HG03025 (cell line): ENCODE results near the gene PGC.
"Not testable (repeated sequence)": the region's sequence is repeated elsewhere in the genome, so short reads cannot be mapped to it uniquely, and the experiment has no call there.

ENCODE experiments used
- ATAC-seq: cut with Tn5 transposase; IDR thresholded peaks from one replicate; pipeline ENCODE4 v1.9.1; 2021; ENCODE audit warnings: mild to moderate bottlenecking, moderate library complexity; ENCODE audit not compliant: unreplicated experiment, low FRiP score

The PGC gene

GRCh38 chr6:41777551-41778285 is 30.5 kb upstream of the PGC start:
- ATAC-seq: no peak

GRCh38 chr6:41775293-41775882 is 28.2 kb upstream of the PGC start:
- ATAC-seq: no peak

GRCh38 chr6:41774841-41775240 is 27.6 kb upstream of the PGC start:
- no peak for ATAC-seq

DNA sequence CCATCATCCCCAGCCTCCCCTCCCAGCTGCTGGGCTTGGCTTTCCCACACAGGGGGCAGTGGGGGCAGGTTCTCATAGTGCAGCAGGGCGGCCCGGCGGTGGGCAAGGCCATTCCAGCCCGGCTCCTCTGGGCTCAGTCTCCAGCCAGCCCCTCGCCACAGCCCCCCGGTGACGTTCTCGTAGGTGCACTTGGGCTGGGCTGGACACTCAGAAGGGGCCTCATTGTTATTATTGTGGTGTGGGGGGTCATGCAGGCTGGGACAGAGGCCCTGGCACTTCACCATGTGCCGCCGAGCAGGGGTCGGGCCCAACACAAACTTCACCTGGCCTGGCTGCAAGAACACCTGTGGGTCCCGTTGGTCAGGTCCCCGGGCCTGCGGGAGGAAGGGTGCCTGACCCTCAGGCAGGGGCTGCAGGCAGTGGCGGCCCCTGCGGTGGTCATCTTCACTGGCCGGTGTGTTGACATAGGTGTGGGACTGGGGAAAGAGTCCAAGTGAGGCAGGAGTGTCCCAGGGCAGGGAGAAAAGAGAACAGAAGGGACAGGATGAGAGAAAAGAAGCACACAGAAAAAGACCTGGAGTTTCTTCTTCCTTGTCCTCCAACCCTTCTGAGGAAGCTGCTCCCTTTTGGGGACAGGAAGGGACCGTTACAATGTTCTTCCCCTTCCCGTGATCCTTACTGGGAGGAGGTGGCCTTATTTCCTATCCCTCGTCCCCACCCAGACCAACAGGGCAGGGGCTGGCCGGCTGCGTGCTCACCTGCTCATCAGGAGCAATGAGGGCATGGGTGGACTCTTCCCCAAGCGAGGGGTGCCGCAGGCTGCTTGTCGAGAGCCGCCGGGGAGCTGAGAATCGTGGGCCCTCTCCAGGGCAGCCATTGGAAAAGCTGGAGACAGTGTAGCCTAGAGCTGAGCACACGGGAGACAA is 24.1 kb upstream of the PGC start:
- no peak for ATAC-seq

- ATAC-seq: no peak
Measured at GRCh38 chr6:41770381-41771057, 23.3 kb upstream of the PGC start.

- ATAC-seq: no peak
Measured at GRCh38 chr6:41769376-41769775, 22.2 kb upstream of the PGC start.

DNA sequence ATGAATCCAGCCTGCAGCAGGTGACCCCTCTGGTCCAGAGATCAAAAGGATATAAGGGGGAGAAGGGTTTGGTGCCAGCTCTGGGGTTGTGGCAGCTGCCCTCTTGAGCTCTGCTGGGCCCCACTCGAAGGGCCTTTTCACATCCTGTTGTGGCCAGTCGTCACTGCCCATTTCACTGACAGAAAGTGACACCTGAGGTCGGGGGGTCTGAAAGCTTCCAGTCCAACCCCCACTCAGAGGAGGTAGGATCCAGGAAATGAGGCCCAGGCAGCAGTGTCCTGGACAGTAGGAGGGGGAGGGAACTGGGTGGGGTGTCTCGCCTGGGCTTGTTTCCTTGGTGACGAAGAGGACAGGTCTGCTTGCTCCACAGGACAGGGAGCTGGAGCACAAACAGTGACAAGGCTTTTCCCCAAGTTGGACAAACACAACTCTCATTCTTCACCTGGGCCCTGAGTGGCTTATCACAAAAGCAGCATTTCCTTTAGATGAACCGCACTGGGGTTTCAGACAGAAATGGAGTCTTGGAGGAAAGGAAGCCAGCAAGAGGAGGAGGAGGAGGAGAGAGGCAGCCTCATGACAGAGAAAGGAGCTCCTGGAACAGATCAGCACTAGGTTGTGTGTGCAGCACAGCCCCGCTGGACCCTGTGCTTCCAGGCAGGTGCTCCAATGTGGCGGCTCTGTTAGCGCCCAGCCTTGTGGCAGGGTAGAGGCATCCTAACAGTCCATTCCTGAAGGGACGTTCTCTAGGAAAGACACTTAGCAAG is 21.5 kb upstream of the PGC start:
- ATAC-seq: no peak

DNA sequence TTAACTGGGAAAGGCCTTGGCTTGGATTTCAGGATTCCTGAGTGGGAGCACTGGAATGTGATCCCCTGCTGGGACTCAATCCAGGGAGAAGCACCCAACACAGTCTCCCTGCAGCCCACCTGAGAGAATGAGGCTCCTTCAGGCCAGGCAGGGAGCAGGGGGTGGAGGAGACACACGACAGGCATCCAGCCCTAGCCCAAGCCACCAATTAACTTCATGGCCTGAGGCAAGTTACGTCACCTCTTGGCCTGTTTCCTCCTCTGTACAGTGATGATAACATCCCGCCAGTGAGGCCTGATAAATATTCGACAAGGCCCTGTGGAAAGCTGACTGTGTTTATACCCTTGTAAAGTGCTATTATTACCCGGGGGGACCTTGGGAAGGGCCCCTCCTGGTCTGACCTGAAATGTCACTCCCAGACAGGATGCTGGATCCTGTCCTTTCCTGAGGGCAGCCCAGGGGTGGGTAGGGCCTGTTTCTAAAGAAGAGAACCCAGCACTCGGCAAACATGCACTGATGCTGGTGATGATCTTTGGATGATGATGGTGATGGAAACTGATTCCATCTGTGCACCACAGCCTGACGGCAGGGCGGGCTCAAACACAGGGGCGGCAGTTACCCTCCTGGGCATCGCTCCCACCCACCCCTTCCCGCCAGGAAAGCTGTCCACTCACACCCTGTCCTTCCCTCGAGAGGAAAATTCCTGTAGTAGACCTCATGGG is 20.1 kb upstream of the PGC start:
- no peak for ATAC-seq

- not testable (repeated sequence) for ATAC-seq
Measured at GRCh38 chr6:41766043-41766664, 19.0 kb upstream of the PGC start.

DNA sequence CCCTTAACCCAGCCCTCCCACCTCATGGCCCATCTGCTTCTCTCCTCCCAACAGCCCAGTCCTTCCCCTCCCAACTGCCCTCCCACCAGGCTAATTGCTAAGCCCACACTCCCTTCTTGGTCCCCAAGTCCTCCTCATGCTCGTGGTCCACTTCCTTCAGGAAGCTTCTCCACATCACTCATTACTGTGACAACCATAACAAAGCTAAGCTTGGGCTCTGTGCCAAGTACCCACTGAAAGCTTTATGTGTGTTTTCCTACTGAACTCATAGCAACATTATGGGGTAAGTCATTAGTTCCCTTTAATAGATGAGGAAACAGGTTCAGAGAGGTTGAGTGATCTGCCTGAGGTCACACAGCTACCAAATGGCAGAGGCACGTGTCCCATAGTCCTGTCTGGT is 16.3 kb upstream of the PGC start:
- no peak for ATAC-seq

GRCh38 chr6:41759905-41760579 is 12.8 kb upstream of the PGC start:
- ATAC-seq: no peak

GRCh38 chr6:41759106-41759904 is 12.1 kb upstream of the PGC start:
- ATAC-seq: no peak

DNA sequence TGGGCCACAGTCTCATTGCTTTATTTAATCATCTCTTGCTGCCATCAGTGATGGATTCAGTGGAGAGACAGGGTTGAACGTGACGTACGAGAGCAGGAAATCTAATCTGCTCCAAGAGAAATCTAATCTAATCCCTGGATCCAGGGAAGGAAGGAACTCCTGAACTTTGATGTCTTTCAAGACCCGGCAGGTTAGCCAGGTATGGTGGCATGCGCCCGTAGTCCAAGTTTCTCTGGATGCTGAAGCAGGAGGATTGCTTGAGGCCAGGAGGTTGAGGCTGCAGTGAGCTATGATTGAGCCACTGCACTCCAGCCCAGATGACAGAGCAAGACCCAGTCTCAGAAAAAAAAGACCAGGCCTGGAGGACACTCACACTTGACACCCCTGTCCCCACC is 11.4 kb upstream of the PGC start:
- ATAC-seq: no peak

GRCh38 chr6:41757931-41758640 is 10.9 kb upstream of the PGC start:
- no peak for ATAC-seq

- no peak for ATAC-seq
Measured at GRCh38 chr6:41757271-41757670, 10.1 kb upstream of the PGC start.

DNA sequence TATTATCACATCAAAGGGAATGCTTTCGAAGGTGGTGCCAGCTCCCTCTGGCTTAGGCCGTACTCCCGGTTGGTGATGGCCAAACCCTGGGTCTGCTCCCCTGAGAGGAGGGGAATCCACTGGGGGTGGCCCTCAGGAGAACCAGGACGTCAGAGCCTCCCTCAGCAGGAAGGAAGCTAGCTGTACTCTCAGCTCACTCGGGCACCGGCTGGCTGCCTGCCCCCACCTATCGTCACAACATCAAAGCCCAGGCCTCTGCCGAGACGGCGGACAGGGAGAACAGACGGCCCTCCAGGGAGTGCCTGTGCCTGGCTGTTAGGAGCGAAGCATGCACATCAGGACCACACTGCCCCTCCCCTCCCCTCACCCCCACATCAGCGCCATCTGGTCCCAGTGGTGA is 9.2 kb upstream of the PGC start:
- no peak for ATAC-seq

DNA sequence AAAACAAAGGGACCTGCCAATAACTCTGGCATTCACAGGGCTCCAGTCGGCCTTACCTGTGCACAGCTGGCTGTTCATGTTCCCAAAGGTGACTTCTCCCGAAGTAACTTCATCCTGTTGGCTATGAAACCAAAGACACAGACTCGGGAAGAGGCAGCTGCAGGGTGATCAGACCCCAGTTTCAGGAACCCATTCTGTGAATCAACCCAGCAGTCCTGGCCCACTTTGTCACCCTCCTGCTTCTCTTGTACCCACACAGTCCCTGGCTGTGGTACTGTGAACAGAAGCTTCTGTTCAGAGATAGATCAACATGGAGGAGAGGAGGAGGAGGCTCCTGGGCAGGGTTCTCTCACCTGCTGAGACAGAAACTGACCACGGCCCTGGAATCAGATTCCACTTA is 8.7 kb upstream of the PGC start:
- no peak for ATAC-seq
